Fibroblast of lung (primary cell): ENCODE measurements around the gene MAML2. TPM values are rescaled to one million over a fixed set of nuclear protein-coding genes. Genes with fewer than 3 reads are reported as not detected.

ENCODE experiments used
- DNase-seq, 2 donors: peaks; one replicate each; pipeline versions ENCODE4 v3.0.0 to v3.0.0-alpha.2; 2010; ENCODE audit warnings: low read depth in 2 of 2
- H2AFZ ChIP-seq: 2 replicates; pipeline ENCODE4 v1.5.1; 2012; ENCODE audit warnings: low read length, control low read depth, inconsistent platforms
- H3K27ac ChIP-seq: 2 replicates; pipeline ENCODE4 v1.5.1; 2011; ENCODE audit warnings: low read length, control low read depth; ENCODE audit not compliant: insufficient read depth
- H3K27me3 ChIP-seq: 2 replicates; pipeline ENCODE4 v1.5.1; 2011; ENCODE audit warnings: mild to moderate bottlenecking, low read length; ENCODE audit not compliant: control insufficient read depth, insufficient read depth
- H3K36me3 ChIP-seq: 2 replicates; pipeline ENCODE4 v1.5.1; 2011; ENCODE audit warnings: low read length; ENCODE audit not compliant: control insufficient read depth, insufficient read depth
- H3K4me1 ChIP-seq: 2 replicates; pipeline ENCODE4 v1.5.1; 2011; ENCODE audit warnings: low read length; ENCODE audit not compliant: control insufficient read depth, insufficient read depth; ENCODE audit errors: extremely low read depth
- H3K4me2 ChIP-seq: 2 replicates; pipeline ENCODE4 v1.5.1; 2011; ENCODE audit warnings: low read length, control low read depth; ENCODE audit not compliant: insufficient read depth; ENCODE audit errors: extremely low read depth
- H3K4me3 ChIP-seq, 4 experiments: fragments of 200-600 bp in 1 of 4; sonication (generic) in 1 of 4; replicated peaks in 1 of 4; 2 replicates each; pipeline ENCODE4 v1.5.1; 2011 to 2016; ENCODE audit warnings: low read length in 4 of 4, low read depth in 3 of 4, mild to moderate bottlenecking in 3 of 4, control low read depth in 2 of 4, inconsistent platforms in 1 of 4, mixed read lengths in 1 of 4; ENCODE audit not compliant: insufficient read depth in 1 of 4; ENCODE audit errors: control extremely low read depth in 1 of 4
- H3K79me2 ChIP-seq: 2 replicates; pipeline ENCODE4 v1.5.1; 2012; ENCODE audit warnings: mild to moderate bottlenecking, low read length, inconsistent platforms; ENCODE audit not compliant: control insufficient read depth, insufficient read depth
- H3K9ac ChIP-seq: 2 replicates; pipeline ENCODE4 v1.5.1; 2011; ENCODE audit warnings: mild to moderate bottlenecking, low read length, control low read depth; ENCODE audit not compliant: insufficient read depth
- H3K9me3 ChIP-seq: 2 replicates; pipeline ENCODE4 v1.5.1; 2012; ENCODE audit warnings: low read depth, low read length; ENCODE audit not compliant: control insufficient read depth, insufficient read depth
- H4K20me1 ChIP-seq: 2 replicates; pipeline ENCODE4 v1.5.1; 2011; ENCODE audit warnings: low read length; ENCODE audit not compliant: control insufficient read depth, insufficient read depth; ENCODE audit errors: extremely low read depth
- EZH2 ChIP-seq: IDR thresholded peaks from 2 replicates; pipeline ENCODE4 v1.5.1; 2012; ENCODE audit warnings: low read length, control low read depth, mild to moderate bottlenecking; ENCODE audit errors: missing control alignments
- polyA plus RNA-seq, 2 donors: library from polyadenylated mRNA; depleted of rRNA in 1 of 2; stranded (reverse) in 1 of 2; unstranded in 1 of 2; fragments of >200 nt; gene quantifications; 2 replicates each; pipeline ENCODE4 v1.2.1, GENCODE V29; 2011 to 2012; ENCODE audit warnings: missing spikeins in 1 of 2
- total RNA-seq: library from RNA; depleted of rRNA; stranded (reverse); fragments of >200 nt; gene quantifications from 2 replicates; pipeline ENCODE4 v1.2.1, GENCODE V29; 2014
- TF ChIP-seq, protein P1 (sequence below), 2 donors: IDR thresholded peaks in 1 of 2; conservative IDR thresholded peaks in 1 of 2; 1 replicate in 1 of 2; 2 replicates in 1 of 2; pipeline ENCODE4 v1.5.1; 2011 to 2012; ENCODE audit warnings: low read length in 2 of 2, control low read depth in 1 of 2, inconsistent platforms in 1 of 2, low read depth in 1 of 2, mild to moderate bottlenecking in 1 of 2

Gene MAML2
- total and polyA plus RNA-seq, 2 donors (not counting 1 experiment from before 2014, with no cell fraction given): 13.0 to 19.0 TPM

DNA sequence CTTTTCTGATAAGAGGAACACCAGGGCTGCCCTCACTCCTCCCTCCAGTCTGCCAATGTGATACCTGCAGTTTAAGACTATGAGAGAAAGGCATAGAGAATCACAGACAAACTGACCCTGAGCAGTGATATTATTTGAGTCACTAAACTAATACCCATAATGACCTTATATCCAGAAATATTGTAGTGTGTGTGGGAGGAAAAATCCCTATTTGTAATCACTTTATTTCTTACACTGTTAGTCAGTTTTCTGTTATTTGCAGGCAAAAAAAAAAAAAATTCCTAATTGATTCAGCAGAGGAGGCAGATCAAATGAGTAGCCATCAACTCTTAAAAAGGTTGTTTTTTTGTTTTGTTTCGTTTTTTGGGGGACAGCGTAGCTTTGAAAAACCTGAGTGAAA is 82.5 kb downstream of the MAML2 start:
- no peaks in the 10 kb centered on the region for H3K36me3 ChIP-seq

DNA sequence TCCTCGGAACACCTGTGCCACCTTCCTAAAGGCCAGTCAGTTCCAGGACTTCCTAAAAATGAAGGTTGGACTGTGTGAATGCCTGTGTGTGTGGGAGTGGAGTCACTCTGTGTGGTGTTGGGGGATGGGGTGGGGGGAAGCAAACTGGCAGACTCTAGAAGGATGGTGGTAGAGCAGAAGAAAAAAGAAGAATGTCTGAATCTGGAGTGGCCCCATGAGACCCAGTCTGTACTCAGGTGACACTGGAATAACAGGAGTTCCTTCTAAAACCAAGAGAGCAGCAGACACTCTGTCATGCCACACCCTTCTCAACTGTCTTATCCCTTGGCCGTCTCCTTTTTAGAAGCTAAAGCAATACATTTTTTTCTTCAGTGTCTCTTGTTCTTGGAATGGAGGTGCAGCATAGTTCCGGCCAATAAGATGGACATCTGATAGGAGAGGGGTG is 82.9 kb downstream of the MAML2 start:
- Histone ChIP-seq H3K4me3 (no peak overlapping the region), H2AFZ (no peak overlapping the region), H3K4me1 (peaks cover 39% of the 10 kb centered on the region), H3K9ac (no peak overlapping the region), H3K27ac (peak overlapping the region; percentile 6), H3K27me3 (no peaks in the 10 kb centered on the region), H3K36me3 (no peaks in the 10 kb centered on the region), H3K79me2 (peaks cover 25% of the 10 kb centered on the region), H4K20me1 (no peaks in the 10 kb centered on the region), H3K9me3 (no peaks in the 10 kb centered on the region), H3K4me2 (no peak overlapping the region)
- TF ChIP-seq, protein P1, sequence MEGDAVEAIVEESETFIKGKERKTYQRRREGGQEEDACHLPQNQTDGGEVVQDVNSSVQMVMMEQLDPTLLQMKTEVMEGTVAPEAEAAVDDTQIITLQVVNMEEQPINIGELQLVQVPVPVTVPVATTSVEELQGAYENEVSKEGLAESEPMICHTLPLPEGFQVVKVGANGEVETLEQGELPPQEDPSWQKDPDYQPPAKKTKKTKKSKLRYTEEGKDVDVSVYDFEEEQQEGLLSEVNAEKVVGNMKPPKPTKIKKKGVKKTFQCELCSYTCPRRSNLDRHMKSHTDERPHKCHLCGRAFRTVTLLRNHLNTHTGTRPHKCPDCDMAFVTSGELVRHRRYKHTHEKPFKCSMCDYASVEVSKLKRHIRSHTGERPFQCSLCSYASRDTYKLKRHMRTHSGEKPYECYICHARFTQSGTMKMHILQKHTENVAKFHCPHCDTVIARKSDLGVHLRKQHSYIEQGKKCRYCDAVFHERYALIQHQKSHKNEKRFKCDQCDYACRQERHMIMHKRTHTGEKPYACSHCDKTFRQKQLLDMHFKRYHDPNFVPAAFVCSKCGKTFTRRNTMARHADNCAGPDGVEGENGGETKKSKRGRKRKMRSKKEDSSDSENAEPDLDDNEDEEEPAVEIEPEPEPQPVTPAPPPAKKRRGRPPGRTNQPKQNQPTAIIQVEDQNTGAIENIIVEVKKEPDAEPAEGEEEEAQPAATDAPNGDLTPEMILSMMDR (conservative IDR thresholded peaks at IDR 0.05 in 1 of 2, IDR thresholded peaks at IDR 0.05 in 1 of 2; ENCODE audit: low read depth in 1 of 2, low read length in 2 of 2): no peak
- TF ChIP-seq EZH2: no peak
- DNase-seq: no peak

More for the DNA sequence above, 82.5 kb downstream of the MAML2 start:
- Histone ChIP-seq H3K9me3 (no peaks in the 10 kb centered on the region), H3K9ac (no peak overlapping the region), H3K4me2 (no peak overlapping the region), H3K4me3 (no peak overlapping the region), H3K79me2 (peaks cover 20% of the 10 kb centered on the region), H2AFZ (no peak overlapping the region), H3K27ac (peak overlapping the region; percentile 6), H4K20me1 (no peaks in the 10 kb centered on the region), H3K27me3 (no peaks in the 10 kb centered on the region), H3K4me1 (peaks cover 42% of the 10 kb centered on the region)
- no peak for TF ChIP-seq EZH2
- TF ChIP-seq, protein P1 (conservative IDR thresholded peaks at IDR 0.05 in 1 of 2, IDR thresholded peaks at IDR 0.05 in 1 of 2; ENCODE audit: low read depth in 1 of 2, low read length in 2 of 2): no peak
- no peak for DNase-seq

DNA sequence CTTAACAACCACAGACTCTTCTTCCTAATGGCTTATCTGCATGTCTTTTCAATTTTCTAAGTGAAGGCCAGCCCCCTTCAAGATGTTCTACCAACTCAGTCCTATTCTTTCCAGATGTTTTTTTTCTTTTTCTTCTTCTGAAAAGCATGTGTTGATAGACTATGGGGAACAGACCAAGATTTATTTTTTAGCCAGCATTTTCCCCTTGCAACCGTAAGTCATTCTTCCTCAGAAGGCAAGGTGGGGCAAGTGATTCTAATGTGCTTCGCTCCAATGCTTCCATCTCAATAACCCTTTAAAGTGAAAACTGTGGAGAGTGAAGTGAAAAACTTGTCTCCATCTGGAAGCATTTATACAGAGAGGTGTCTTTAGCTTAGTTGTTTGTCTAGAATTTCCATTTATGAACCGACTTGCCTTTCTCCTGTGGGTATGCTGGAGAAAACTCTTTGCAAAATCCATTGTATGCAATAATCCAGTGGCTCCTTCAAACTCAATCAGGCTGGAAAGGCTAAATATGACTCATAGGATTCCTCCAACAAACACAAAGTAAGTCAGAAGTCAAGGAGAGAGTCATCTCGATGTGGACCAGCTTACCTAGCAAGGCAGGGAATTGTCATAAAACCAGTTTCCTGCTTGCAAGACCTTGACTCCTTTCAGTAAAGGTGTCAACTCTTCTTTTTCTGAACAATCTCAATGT is 83.7 kb downstream of the MAML2 start:
- H4K20me1 ChIP-seq: no peaks in the 10 kb centered on the region
- no peak overlapping the region for H3K4me3 ChIP-seq
- H3K79me2 ChIP-seq: peaks cover 27% of the 10 kb centered on the region
- DNase-seq: peak; percentile 77 to 86
- H3K27ac ChIP-seq: peak overlapping the region; percentile 2
- H3K9me3 ChIP-seq: no peaks in the 10 kb centered on the region
- H3K4me1 ChIP-seq: peaks cover 32% of the 10 kb centered on the region
- peak overlapping the region; percentile 17 for H3K4me2 ChIP-seq
- no peak overlapping the region for H3K9ac ChIP-seq
- H3K27me3 ChIP-seq: no peaks in the 10 kb centered on the region
- H3K36me3 ChIP-seq: no peaks in the 10 kb centered on the region
- H2AFZ ChIP-seq: no peak overlapping the region
- no peak for TF ChIP-seq EZH2
